Stomach (tissue), 4 donors: ENCODE results near the gene PCDH9.

Source experiments
- EP300 ChIP-seq: sonication (generic); formaldehyde crosslinking; IDR thresholded peaks from one replicate; pipeline ENCODE4 v1.6.1; 2017; ENCODE audit warnings: antibody characterized with exemption
- TF ChIP-seq, protein P1 (sequence below), 7 experiments: fragments of 450-650 bp in 4 of 7; fragments of 200-600 bp in 3 of 7; sonication (generic) in 3 of 7; IDR thresholded peaks; one replicate each; pipeline ENCODE4 v1.5.1; 2016 to 2019; ENCODE audit warnings: antibody characterized with exemption in 7 of 7, control low read depth in 2 of 7, mild to moderate bottlenecking in 1 of 7

DNA sequence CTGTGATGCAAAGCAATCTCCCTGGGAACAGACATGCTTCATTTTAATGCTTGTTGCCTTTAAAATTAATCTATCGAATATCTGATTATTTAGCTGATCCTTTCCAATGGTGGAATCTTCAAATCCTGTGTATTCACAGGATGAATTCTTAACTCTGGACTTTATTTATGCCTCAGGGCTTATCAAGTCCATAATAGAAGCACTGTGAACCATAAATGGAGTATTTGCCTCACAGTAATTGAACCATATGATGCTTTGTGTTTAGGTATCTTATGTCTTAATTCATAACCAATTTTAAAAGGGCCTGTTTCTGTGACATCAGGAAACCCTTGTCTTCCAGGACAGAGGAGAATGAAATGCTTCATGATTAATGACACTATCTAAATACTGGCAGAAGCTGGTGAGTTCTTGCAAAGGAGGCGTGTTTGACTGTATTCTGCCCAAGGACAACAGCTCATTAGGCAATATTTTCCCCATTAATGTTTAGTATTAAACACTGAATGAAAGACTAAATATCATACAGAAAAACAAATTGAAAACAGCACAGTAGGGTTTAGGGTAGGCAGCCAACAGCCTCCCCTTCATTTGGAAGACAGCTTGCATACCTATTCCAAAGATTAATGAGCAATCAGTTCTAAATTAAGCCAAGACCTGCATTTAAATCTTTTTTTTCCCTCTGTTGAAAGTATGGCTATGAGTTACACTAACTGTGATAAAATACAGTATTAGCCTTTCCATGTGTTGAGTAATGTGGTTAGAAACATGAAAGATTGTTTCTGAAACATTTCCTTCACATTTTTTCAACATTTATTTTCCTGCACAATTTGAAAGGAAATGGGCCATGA, 709.4 kb downstream of the PCDH9 start:
- TF ChIP-seq, protein P1, sequence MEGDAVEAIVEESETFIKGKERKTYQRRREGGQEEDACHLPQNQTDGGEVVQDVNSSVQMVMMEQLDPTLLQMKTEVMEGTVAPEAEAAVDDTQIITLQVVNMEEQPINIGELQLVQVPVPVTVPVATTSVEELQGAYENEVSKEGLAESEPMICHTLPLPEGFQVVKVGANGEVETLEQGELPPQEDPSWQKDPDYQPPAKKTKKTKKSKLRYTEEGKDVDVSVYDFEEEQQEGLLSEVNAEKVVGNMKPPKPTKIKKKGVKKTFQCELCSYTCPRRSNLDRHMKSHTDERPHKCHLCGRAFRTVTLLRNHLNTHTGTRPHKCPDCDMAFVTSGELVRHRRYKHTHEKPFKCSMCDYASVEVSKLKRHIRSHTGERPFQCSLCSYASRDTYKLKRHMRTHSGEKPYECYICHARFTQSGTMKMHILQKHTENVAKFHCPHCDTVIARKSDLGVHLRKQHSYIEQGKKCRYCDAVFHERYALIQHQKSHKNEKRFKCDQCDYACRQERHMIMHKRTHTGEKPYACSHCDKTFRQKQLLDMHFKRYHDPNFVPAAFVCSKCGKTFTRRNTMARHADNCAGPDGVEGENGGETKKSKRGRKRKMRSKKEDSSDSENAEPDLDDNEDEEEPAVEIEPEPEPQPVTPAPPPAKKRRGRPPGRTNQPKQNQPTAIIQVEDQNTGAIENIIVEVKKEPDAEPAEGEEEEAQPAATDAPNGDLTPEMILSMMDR (IDR thresholded peaks at IDR 0.05): no peak
- TF ChIP-seq EP300: no peak
